ENCODE measurements around the gene ALG14. TPM values are rescaled to one million over a fixed set of nuclear protein-coding genes. Genes with fewer than 3 reads are reported as not detected.

The ALG14 gene
- total and polyA plus RNA-seq, 2 of the 4 experiments (the other 2 are of a cell fraction), result 1.7 to 2.0 TPM

- ATAC-seq (ENCODE audit: low read depth), result peak; percentile 56
- Histone ChIP-seq H4K8ac (ENCODE audit: low read depth in 2 of 2, low read length in 2 of 2) (no peak overlapping the region), H3K9me3 (ENCODE audit: control insufficient read depth, insufficient read depth, low read length) (no peaks in the 10 kb centered on the region), H2BK20ac (ENCODE audit: low read depth, low read length) (no peak overlapping the region), H3K14ac (replicated peaks; ENCODE audit: low read depth, low read length) (no peak overlapping the region), H3K27ac (ENCODE audit: insufficient read depth, low read length) (no peak overlapping the region), H4K5ac (ENCODE audit: low read depth, low read length) (no peak overlapping the region), H3K79me1 (ENCODE audit: low read depth in 1 of 2, low read length in 2 of 2) (peaks cover 5 to 16% of the 10 kb centered on the region in 2 experiments; a peak in 3 of 4 replicates), H3K18ac (ENCODE audit: low read depth, low read length) (no peak overlapping the region), H2BK15ac (ENCODE audit: low read depth, low read length) (0 out of 3 replicates have a peak overlapping the region, but pooled peaks have one; percentile 20), H3K23ac (ENCODE audit: low read depth, low read length) (no peak overlapping the region), H2AFZ (replicated peaks; ENCODE audit: low read length, poor library complexity) (no peak overlapping the region), H3K36me3 (ENCODE audit: control insufficient read depth, insufficient read depth, low read length) (no peaks in the 10 kb centered on the region), H2AK5ac (ENCODE audit: low read depth, low read length) (peak overlapping the region; percentile 27; the same call in 1 of the 2 replicates), H2BK5ac (ENCODE audit: low read depth, low read length, poor library complexity, severe bottlenecking) (no peak overlapping the region), H3K9ac (ENCODE audit: low read depth, low read length) (no peak overlapping the region), H3K9me1 (ENCODE audit: insufficient read depth, low read length) (peaks cover 5% of the 10 kb centered on the region), H3K4me1 (ENCODE audit: control insufficient read depth, insufficient read depth, low read length) (peaks cover 15% of the 10 kb centered on the region), H4K91ac (ENCODE audit: insufficient read depth, low read depth, low read length) (no peak overlapping the region), H3K27me3 (ENCODE audit: control insufficient read depth, insufficient read depth, low read length) (no peaks in the 10 kb centered on the region), H3K4ac (ENCODE audit: low read depth, low read length) (no peak overlapping the region), H3K4me3 (ENCODE audit: insufficient read depth, low read depth, low read length) (no peak overlapping the region), H4K20me1 (ENCODE audit: insufficient read depth, low read length) (no peaks in the 10 kb centered on the region), H2BK120ac (ENCODE audit: low read depth, low read length) (no peak overlapping the region), H3K56ac (ENCODE audit: extremely low read depth, insufficient read depth, low read length) (no peak overlapping the region), H3K4me2 (ENCODE audit: low read depth, low read length) (no peak overlapping the region; the same call in 1 of the 2 replicates), H2AK9ac (replicated peaks; ENCODE audit: low read depth, low read length, poor library complexity) (no peak overlapping the region)
- TF ChIP-seq SMC3 (IDR thresholded peaks at IDR 0.05; ENCODE audit: low read depth, low read length), result no peak
- TF ChIP-seq MAFK (IDR thresholded peaks at IDR 0.05; ENCODE audit: low read depth, low read length), result peak; percentile 60
- no peak for TF ChIP-seq CTCF (conservative IDR thresholded peaks at IDR 0.05; ENCODE audit: low read depth, low read length)
- TF ChIP-seq MXI1 (IDR thresholded peaks at IDR 0.05; ENCODE audit: borderline replicate concordance, low read depth, low read length), result no peak
- TF ChIP-seq RCOR1 (IDR thresholded peaks at IDR 0.05; ENCODE audit: insufficient replicate concordance, low read length), result no peak
- TF ChIP-seq RFX5 (IDR thresholded peaks at IDR 0.05; ENCODE audit: low read depth, low read length), result no peak
- TF ChIP-seq MAZ (IDR thresholded peaks at IDR 0.05; ENCODE audit: borderline replicate concordance, low read depth, low read length), result no peak
- 0 out of 2 replicates have a peak, but pooled peaks have one; percentile 17 for TF ChIP-seq FOS (IDR thresholded peaks at IDR 0.05; ENCODE audit: low read depth, low read length)
- no peak for TF ChIP-seq POLR2A (IDR thresholded peaks at IDR 0.05; ENCODE audit: low read depth, low read length)
- TF ChIP-seq, protein P1, sequence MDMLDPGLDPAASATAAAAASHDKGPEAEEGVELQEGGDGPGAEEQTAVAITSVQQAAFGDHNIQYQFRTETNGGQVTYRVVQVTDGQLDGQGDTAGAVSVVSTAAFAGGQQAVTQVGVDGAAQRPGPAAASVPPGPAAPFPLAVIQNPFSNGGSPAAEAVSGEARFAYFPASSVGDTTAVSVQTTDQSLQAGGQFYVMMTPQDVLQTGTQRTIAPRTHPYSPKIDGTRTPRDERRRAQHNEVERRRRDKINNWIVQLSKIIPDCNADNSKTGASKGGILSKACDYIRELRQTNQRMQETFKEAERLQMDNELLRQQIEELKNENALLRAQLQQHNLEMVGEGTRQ (IDR thresholded peaks at IDR 0.05; ENCODE audit: low read depth, low read length), result no peak
- TF ChIP-seq NFE2L2 (IDR thresholded peaks at IDR 0.05; ENCODE audit: low read depth, low read length), result no peak
- TF ChIP-seq CHD1 (IDR thresholded peaks at IDR 0.05; ENCODE audit: low read depth, low read length), result no peak
- CTCF ChIA-PET, result interaction anchor here (0.6 kb wide), 1 partner anchor 44 kb away, joined by 3 read pairs; no protein-coding TSS in a partner anchor
- POLR2A ChIA-PET (ENCODE audit: unreplicated experiment), result no interaction called here
- dilution Hi-C loops (cut with HindIII; ENCODE audit: low sequenced_read_pairs, unreplicated experiment), result no loop called here
- DNase-seq, result peak; percentile 69
- no CpG with 5 or more reads among the region's 1 CpG for WGBS, 2 experiments (ENCODE audit: extremely low coverage in 2 of 2, insufficient read length in 1 of 2)
- intact Hi-C loops (cut with micrococcal nuclease), result no loop called here
- no TSS peak for BruUV-seq (replicated peaks)
- in situ Hi-C loops (cut with MboI; ENCODE audit: low sequenced_read_pairs), result no loop called here
These were observed 54.0 kb downstream of the ALG14 start for GRCh38 chr1:95018602-95019369.
